IPS DF 6.9 (cell line): Measurements from ENCODE around the gene CARD14.

ENCODE experiments used
- DNase-seq: peaks from one replicate; pipeline ENCODE4 v3.0.0-alpha.2; 2013; ENCODE audit warnings: low read depth, low spot score
- H3K27ac ChIP-seq: one replicate; pipeline ENCODE4 v1.5.1; 2013; ENCODE audit warnings: low read length, control low read depth
- H3K27me3 ChIP-seq: 2 replicates; pipeline ENCODE4 v1.6.1; 2013; ENCODE audit warnings: mild to moderate bottlenecking, low read length; ENCODE audit not compliant: control insufficient read depth, insufficient read depth
- H3K36me3 ChIP-seq: 2 replicates; pipeline ENCODE4 v1.6.1; 2013; ENCODE audit warnings: low read length; ENCODE audit not compliant: control insufficient read depth, insufficient read depth
- H3K4me1 ChIP-seq: 2 replicates; pipeline ENCODE4 v1.6.1; 2013; ENCODE audit warnings: low read length; ENCODE audit not compliant: control insufficient read depth, insufficient read depth
- H3K4me3 ChIP-seq: 2 replicates; pipeline ENCODE4 v1.5.1; 2013; ENCODE audit warnings: mild to moderate bottlenecking, low read length
- H3K9me3 ChIP-seq: 2 replicates; pipeline ENCODE4 v1.6.1; 2013; ENCODE audit warnings: low read length, inconsistent platforms; ENCODE audit not compliant: control insufficient read depth, insufficient read depth
- WGBS: extraction: QIAGEN DNeasy Blood & Tissue Kit; methylation state at CpG from one replicate; pipeline ENCODE4 v1.1.7; 2013; ENCODE audit warnings: mixed read lengths, missing lambda C conversion rate; ENCODE audit not compliant: insufficient read length, insufficient coverage; 5-methylcytosine and 5-hydroxymethylcytosine counted together

Gene CARD14

DNA sequence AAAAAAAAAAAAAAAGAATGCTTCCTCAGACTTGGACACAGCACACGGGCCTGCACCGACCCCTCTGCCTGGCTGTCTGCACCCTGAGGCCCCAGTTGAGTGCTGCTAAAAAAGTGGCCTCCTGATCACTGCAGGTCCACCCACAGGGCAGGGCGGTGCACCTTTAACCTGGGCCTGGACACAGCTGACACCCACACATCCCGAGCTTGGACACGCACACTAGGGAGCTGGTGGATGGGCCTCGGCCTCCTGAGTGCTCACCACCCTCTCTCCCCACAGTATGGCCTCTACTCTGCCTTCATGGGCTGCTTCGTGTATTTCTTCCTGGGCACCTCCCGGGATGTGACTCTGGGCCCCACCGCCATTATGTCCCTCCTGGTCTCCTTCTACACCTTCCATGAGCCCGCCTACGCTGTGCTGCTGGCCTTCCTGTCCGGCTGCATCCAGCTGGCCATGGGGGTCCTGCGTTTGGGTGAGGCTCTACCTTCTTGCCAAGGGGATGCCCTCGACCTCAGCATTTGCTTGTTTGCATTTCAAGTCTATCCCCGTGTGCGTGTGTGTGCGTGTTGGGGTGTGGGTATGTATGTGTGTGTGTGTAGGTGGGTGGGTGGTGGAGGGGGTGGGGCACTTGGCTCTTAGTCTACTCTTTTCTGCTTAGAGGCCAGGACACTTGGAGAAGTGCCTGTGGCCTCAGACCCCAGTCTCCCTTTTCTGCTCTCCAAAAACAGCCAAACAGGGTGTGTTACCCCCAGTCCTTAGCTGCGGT lies 52.7 kb downstream of the CARD14 start:
- Histone ChIP-seq H3K9me3 (no peaks in the 10 kb centered on the region), H3K4me1 (peaks cover 3% of the 10 kb centered on the region; the same call in 1 of the 2 replicates), H3K27ac (no peak overlapping the region), H3K4me3 (no peak overlapping the region), H3K27me3 (no peaks in the 10 kb centered on the region), H3K36me3 (peaks cover 3% of the 10 kb centered on the region; the same call in 1 of the 2 replicates)
- WGBS = no CpG with 5 or more reads among the region's 18 CpGs
- DNase-seq = no peak

DNA sequence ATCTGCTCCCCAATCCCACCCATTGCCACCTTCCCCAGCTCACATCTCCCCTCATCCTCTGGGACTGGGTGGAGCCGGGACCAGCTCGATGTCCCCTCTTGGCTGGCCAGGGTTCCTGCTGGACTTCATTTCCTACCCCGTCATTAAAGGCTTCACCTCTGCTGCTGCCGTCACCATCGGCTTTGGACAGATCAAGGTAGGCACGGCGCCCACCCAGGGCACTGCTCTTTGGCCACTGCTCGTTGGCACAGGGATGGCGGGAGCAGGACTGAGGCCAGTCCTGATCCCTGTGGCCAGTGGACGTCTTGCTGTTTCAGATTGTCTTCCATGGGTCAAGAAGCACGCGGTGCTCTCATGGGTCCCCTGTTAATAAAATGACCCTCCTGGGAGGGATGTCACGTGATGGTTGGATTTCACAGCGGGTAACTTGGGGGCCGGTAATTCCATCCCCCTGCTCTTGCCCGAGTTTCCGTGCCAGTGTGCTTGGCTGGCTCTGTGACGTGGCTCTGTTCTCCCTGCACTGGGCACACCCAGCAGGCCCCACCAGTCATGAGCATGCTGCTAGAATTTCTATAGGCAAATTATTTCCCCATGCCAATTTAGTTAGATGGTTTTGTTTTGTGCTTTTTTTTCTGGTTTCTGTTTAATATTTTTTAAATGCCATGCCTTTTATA lies 53.4 kb downstream of the CARD14 start:
- no peaks in the 10 kb centered on the region for H3K9me3 ChIP-seq
- peaks cover 3% of the 10 kb centered on the region; the same call in 1 of the 2 replicates for H3K4me1 ChIP-seq
- no peak overlapping the region for H3K4me3 ChIP-seq
- no peak overlapping the region for H3K27ac ChIP-seq
- DNase-seq = no peak
- peaks cover 2% of the 10 kb centered on the region; the same call in 1 of the 2 replicates for H3K36me3 ChIP-seq
- no CpG with 5 or more reads among the region's 18 CpGs for WGBS
- no peaks in the 10 kb centered on the region for H3K27me3 ChIP-seq

GRCh38 chr17:80223838-80224497 lies 54.1 kb downstream of the CARD14 start:
- no peaks in the 10 kb centered on the region for H3K9me3 ChIP-seq
- DNase-seq = no peak
- no peak overlapping the region for H3K27ac ChIP-seq
- WGBS = over 99% methylated on average over 8 of the region's 11 CpGs
- H3K27me3 ChIP-seq = no peaks in the 10 kb centered on the region
- H3K36me3 ChIP-seq = peaks cover 2% of the 10 kb centered on the region; the same call in 1 of the 2 replicates
- peaks cover 3% of the 10 kb centered on the region; the same call in 1 of the 2 replicates for H3K4me1 ChIP-seq
- no peak overlapping the region for H3K4me3 ChIP-seq

DNA sequence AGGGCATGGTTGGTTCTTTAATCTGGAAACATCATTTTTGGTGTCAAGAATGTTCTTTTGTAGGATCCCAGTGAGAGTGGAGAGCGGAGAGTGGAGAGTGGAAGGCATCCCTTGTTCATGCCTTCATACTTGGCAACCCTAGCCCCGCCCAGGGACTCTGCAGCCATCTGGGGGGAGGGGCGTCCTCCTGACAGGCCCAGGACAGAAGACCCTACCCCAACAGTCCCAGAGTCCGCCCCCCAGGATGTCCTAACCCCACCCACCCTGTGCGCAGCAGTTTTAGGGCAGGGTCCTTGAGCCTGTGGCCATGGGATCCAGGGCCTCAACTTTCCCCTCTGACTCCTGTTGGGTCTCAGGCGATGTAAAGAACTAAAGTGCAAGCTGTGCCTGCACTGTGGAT lies 54.9 kb downstream of the CARD14 start:
- Histone ChIP-seq H3K27ac (no peak overlapping the region), H3K4me1 (peaks cover 3% of the 10 kb centered on the region; the same call in 1 of the 2 replicates), H3K36me3 (peaks cover 2% of the 10 kb centered on the region; the same call in 1 of the 2 replicates), H3K9me3 (no peaks in the 10 kb centered on the region), H3K4me3 (no peak overlapping the region), H3K27me3 (no peaks in the 10 kb centered on the region)
- WGBS = no CpG with 5 or more reads among the region's 6 CpGs
- no peak for DNase-seq

DNA sequence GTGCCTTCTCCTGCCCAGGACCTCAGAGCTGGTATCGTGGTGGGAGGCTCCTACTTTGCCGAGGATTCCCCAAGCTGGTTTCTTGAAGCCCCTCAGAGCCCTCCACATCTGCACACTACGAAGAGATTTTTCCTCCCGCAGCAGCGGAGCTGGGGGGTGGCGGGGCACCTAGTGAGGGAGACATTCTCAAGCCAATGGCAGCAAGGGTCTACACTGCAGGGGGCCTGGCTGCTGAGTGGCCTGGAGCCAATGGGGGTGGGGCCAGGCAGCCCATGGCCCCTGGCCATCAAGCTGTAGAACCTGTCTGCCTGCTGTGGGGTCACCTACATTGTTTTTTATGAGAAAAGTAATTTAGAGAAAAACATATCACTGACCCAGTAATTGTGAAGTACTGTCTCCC lies 55.4 kb downstream of the CARD14 start:
- H3K4me3 ChIP-seq = no peak overlapping the region
- peaks cover 3% of the 10 kb centered on the region; the same call in 1 of the 2 replicates for H3K4me1 ChIP-seq
- H3K9me3 ChIP-seq = no peaks in the 10 kb centered on the region
- peaks cover 2% of the 10 kb centered on the region; the same call in 1 of the 2 replicates for H3K36me3 ChIP-seq
- H3K27ac ChIP-seq = no peak overlapping the region
- no CpG with 5 or more reads among the region's 6 CpGs for WGBS
- DNase-seq = no peak
- no peaks in the 10 kb centered on the region for H3K27me3 ChIP-seq

GRCh38 chr17:80227156-80227555 lies 57.3 kb downstream of the CARD14 start:
- no peak for DNase-seq
- no peak overlapping the region for H3K27ac ChIP-seq
- no CpG with 5 or more reads among the region's 4 CpGs for WGBS
- no peaks in the 10 kb centered on the region for H3K9me3 ChIP-seq
- H3K27me3 ChIP-seq = no peaks in the 10 kb centered on the region
- H3K36me3 ChIP-seq = peaks cover 2% of the 10 kb centered on the region; the same call in 1 of the 2 replicates
- H3K4me3 ChIP-seq = no peak overlapping the region
- peaks cover 3% of the 10 kb centered on the region; the same call in 1 of the 2 replicates for H3K4me1 ChIP-seq

GRCh38 chr17:80227666-80228065 lies 57.8 kb downstream of the CARD14 start:
- Histone ChIP-seq H3K27ac (no peak overlapping the region), H3K27me3 (no peaks in the 10 kb centered on the region), H3K36me3 (peaks cover 2% of the 10 kb centered on the region; the same call in 1 of the 2 replicates), H3K4me1 (peaks cover 3% of the 10 kb centered on the region; the same call in 1 of the 2 replicates), H3K4me3 (no peak overlapping the region), H3K9me3 (no peaks in the 10 kb centered on the region)
- no peak for DNase-seq
- no CpG with 5 or more reads among the region's 11 CpGs for WGBS

DNA sequence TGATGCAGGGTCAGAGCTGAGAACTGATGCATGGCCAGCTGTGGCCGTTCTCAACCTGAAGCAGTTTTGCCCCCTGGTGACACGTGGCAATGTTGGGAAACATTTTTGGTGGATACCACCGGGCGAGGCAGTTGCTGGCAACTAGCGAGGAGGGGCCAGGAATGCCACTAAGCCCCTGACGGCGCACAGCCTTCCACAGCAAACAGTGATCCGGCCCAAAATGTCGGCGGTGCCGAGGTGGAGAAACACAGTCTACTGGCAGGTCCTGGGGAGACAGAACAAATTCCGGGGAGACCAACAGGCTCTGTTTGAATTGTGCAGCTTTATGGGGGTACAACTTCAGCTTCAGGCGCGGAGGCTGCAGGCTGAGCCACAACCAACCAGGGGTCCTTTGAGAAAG lies 58.6 kb downstream of the CARD14 start:
- no CpG with 5 or more reads among the region's 14 CpGs for WGBS
- no peaks in the 10 kb centered on the region for H3K27me3 ChIP-seq
- no peak overlapping the region for H3K4me3 ChIP-seq
- H3K9me3 ChIP-seq = no peaks in the 10 kb centered on the region
- peaks cover 3% of the 10 kb centered on the region; the same call in 1 of the 2 replicates for H3K4me1 ChIP-seq
- H3K27ac ChIP-seq = no peak overlapping the region
- no peak for DNase-seq
- H3K36me3 ChIP-seq = peaks cover 2% of the 10 kb centered on the region; the same call in 1 of the 2 replicates

DNA sequence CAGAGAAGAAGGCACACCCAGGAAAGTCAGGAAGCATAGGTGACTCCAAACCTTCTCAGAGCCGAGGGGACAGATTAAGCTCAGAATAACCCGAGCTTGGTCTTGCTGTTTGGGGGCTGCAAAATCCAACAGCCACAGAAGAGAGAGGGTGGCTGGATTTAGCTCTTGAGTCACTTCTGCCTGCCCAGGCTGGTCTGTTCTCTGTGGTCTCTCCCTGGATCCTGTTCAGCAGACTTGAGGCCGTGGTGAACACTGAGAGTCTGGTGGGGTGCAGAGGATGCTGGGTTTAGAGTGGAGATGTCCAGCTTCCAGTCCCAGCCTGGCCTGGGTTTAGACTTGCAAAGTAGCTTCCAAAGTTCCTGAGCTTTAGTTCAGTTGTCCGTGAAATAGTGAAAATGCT lies 59.2 kb downstream of the CARD14 start:
- Histone ChIP-seq H3K9me3 (no peaks in the 10 kb centered on the region), H3K36me3 (peaks cover 2% of the 10 kb centered on the region; the same call in 1 of the 2 replicates), H3K4me1 (peaks cover 3% of the 10 kb centered on the region; the same call in 1 of the 2 replicates), H3K27me3 (no peaks in the 10 kb centered on the region), H3K27ac (no peak overlapping the region), H3K4me3 (no peak overlapping the region)
- no CpG with 5 or more reads among the region's 4 CpGs for WGBS
- DNase-seq = no peak

DNA sequence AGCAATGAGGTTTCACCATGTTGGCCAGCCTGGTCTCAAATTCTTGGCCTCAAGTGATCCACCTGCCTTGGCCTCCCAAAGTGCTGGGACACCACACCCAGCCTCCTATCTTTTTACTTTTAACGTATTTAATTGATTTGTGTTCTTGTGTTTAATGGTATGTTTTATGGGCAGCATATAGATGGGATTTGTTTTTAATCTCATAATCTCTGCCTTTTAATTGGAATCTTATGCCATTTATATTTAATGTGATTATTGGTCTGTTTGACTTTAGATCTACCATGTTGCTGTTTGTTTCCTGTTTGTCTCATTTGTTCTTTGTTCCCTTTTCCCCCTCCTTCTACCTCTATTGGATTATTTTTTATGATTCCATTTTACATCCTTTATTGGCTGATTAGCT lies 62.6 kb downstream of the CARD14 start:
- Histone ChIP-seq H3K4me3 (no peak overlapping the region), H3K4me1 (no peaks in the 10 kb centered on the region; the same call in 1 of the 2 replicates), H3K36me3 (peaks cover 7% of the 10 kb centered on the region; the same call in 1 of the 2 replicates), H3K27me3 (no peaks in the 10 kb centered on the region), H3K27ac (no peak overlapping the region), H3K9me3 (no peaks in the 10 kb centered on the region)
- no peak for DNase-seq
- WGBS = no CpG with 5 or more reads among the region's 1 CpG
